SK-N-MC (cell line): ENCODE measurements around the gene GNAQ.

ENCODE experiments used
- EZH2 ChIP-seq: fragments of 200-600 bp; sonication (generic); IDR thresholded peaks from one replicate; pipeline ENCODE4 v1.6.1; 2017; ENCODE audit warnings: antibody characterized with exemption
- POLR2AphosphoS5 ChIP-seq: IDR thresholded peaks from 2 replicates; pipeline ENCODE4 v1.6.1; 2012; ENCODE audit warnings: mild to moderate bottlenecking, low read depth, low read length, borderline replicate concordance

- TF ChIP-seq EZH2 (no peak), POLR2AphosphoS5 (no peak)
These were observed 205.0 kb downstream of the GNAQ start for GRCh38 chr9:77826621-77827020.
